K562 (cell line): ENCODE measurements around the gene ARHGEF4. TPM values are rescaled to one million over a fixed set of nuclear protein-coding genes. Genes with fewer than 3 reads are reported as not detected.

Experiments
- ATAC-seq: fragments of 200-7000 bp; cut with Tn5 transposase; 3 replicates; pipeline ENCODE4 v1.9.1; 2020; ENCODE audit warnings: moderate library complexity
- BruUV-seq: library from RNA; stranded (reverse); fragments of 400-500 nt; replicated peaks from 2 replicates; lab custom pipeline; 2021; lab: Mats Ljungman, UMichigan
- CTCF ChIA-PET: fragments of 300-600 bp; formaldehyde crosslinking; extraction: SDS; loops from one replicate; lab custom pipeline; 2021; ENCODE audit warnings: low intra/inter-chr PET ratio; lab: Yijun Ruan, JAX
- POLR2A ChIA-PET: fragments of 300-600, 350-650 bp; sonication (Branson Sonifier 250); formaldehyde crosslinking; extraction: SDS; loops from one replicate; lab custom pipeline; 2021; ENCODE audit warnings: antibody characterized with exemption, inconsistent platforms; lab: Yijun Ruan, JAX
- DNase-seq, 4 experiments: peaks; one replicate each; pipeline versions ENCODE4 v3.0.0 to v3.0.0-alpha.2; 2011 to 2018; ENCODE audit warnings: low spot score in 3 of 4, mixed read lengths in 3 of 4; ENCODE audit errors: extremely low read depth in 1 of 4
- FAIRE-seq: peaks from 2 replicates; lab custom pipeline; 2011; peaks lifted over from hg19 to GRCh38; lab: Jason Lieb, UNC
- H2AFZ ChIP-seq: 2 replicates; pipeline ENCODE4 v1.6.0; 2011; ENCODE audit warnings: low read depth, low read length, control low read depth, inconsistent platforms
- H3K27ac ChIP-seq: fragments of 200-600 bp; 3 replicates; pipeline ENCODE4 v1.8.0; 2011; ENCODE audit warnings: low read depth, mild to moderate bottlenecking, control low read depth, inconsistent platforms, low read length, moderate library complexity, mixed read lengths; ENCODE audit errors: extremely low read depth
- H3K27me3 ChIP-seq, 2 experiments: fragments of 300-600 bp in 1 of 2; 2 replicates in 1 of 2; 3 replicates in 1 of 2; pipeline versions ENCODE4 v1.6.0 to v1.8.0; 2011; ENCODE audit warnings: inconsistent platforms in 2 of 2, low read length in 2 of 2, mild to moderate bottlenecking in 1 of 2, mixed read lengths in 1 of 2, moderate library complexity in 1 of 2; ENCODE audit not compliant: control insufficient read depth in 2 of 2, insufficient read depth in 2 of 2
- H3K36me3 ChIP-seq: fragments of 300-600 bp; 3 replicates; pipeline ENCODE4 v1.8.0; 2011; ENCODE audit warnings: mild to moderate bottlenecking, low read length, inconsistent platforms; ENCODE audit not compliant: control insufficient read depth, insufficient read depth
- H3K4me1 ChIP-seq, 2 experiments: fragments of 200-600 bp in 1 of 2; replicated peaks in 1 of 2; 2 replicates in 1 of 2; 3 replicates in 1 of 2; pipeline versions ENCODE4 v1.5.1 to v1.8.0; 2011; ENCODE audit warnings: inconsistent platforms in 2 of 2, low read length in 2 of 2, mild to moderate bottlenecking in 1 of 2, mixed read lengths in 1 of 2, moderate library complexity in 1 of 2; ENCODE audit not compliant: control insufficient read depth in 2 of 2, insufficient read depth in 2 of 2
- H3K4me2 ChIP-seq: 2 replicates; pipeline ENCODE4 v1.6.1; 2011; ENCODE audit warnings: low read length, control low read depth, inconsistent platforms, mixed read lengths; ENCODE audit not compliant: insufficient read depth
- H3K4me3 ChIP-seq: fragments of 200-600 bp; sonication (generic), shearing (Covaris generic); 2 replicates; pipeline ENCODE4 v1.5.1; 2016; ENCODE audit warnings: control low read depth, inconsistent platforms
- H3K79me2 ChIP-seq: fragments of 200-600 bp; 3 replicates; pipeline ENCODE4 v1.8.0; 2011; ENCODE audit warnings: low read length, inconsistent platforms; ENCODE audit not compliant: control insufficient read depth, insufficient read depth
- H3K9ac ChIP-seq, 2 experiments: 2 replicates each; pipeline versions ENCODE4 v1.6.0 to v1.6.1; 2011; ENCODE audit warnings: low read depth in 2 of 2, low read length in 2 of 2, control low read depth in 1 of 2, inconsistent platforms in 1 of 2, mild to moderate bottlenecking in 1 of 2, mixed read lengths in 1 of 2; ENCODE audit not compliant: insufficient read depth in 1 of 2
- H3K9me1 ChIP-seq: one replicate; pipeline ENCODE4 v1.6.0; 2011; ENCODE audit warnings: inconsistent platforms, mild to moderate bottlenecking, low read length, moderate library complexity; ENCODE audit not compliant: control insufficient read depth, insufficient read depth
- H3K9me3 ChIP-seq: replicated peaks from 2 replicates; pipeline ENCODE4 v1.5.1; 2011; ENCODE audit warnings: low read depth, low read length, inconsistent platforms; ENCODE audit not compliant: control insufficient read depth, insufficient read depth
- H4K20me1 ChIP-seq: replicated peaks from 2 replicates; pipeline ENCODE4 v1.6.1; 2011; ENCODE audit warnings: low read length, inconsistent platforms, mixed read lengths; ENCODE audit not compliant: control insufficient read depth, insufficient read depth
- BCOR ChIP-seq: fragments of 450-650 bp; IDR thresholded peaks from 2 replicates; pipeline ENCODE4 v1.6.1; 2016
- E2F6 ChIP-seq, 2 experiments: IDR thresholded peaks; 2 replicates each; pipeline ENCODE4 v1.6.1; 2011; ENCODE audit warnings: borderline replicate concordance in 1 of 2, control low read depth in 1 of 2, low read depth in 1 of 2, low read length in 1 of 2, mild to moderate bottlenecking in 1 of 2, mixed read lengths in 1 of 2, moderate library complexity in 1 of 2; ENCODE audit not compliant: insufficient read depth in 1 of 2, insufficient read length in 1 of 2, poor library complexity in 1 of 2, severe bottlenecking in 1 of 2; ENCODE audit errors: extremely low read depth in 1 of 2
- EHMT2 ChIP-seq: fragments of 450-650 bp; IDR thresholded peaks from 2 replicates; pipeline ENCODE4 v1.6.1; 2018; ENCODE audit warnings: antibody characterized with exemption
- GABPA ChIP-seq: fragments of 200-800 bp; sonication (Bioruptor generic); conservative IDR thresholded peaks from 2 replicates; pipeline ENCODE4 v1.6.1; 2016; ENCODE audit warnings: low read depth, missing genetic modification characterization, missing compliant biosample characterization
- HIVEP1 ChIP-seq: fragments of 250-450 bp; sonication (Bioruptor Pico); IDR thresholded peaks from 2 replicates; pipeline ENCODE4 v1.4.0; 2020; ENCODE audit warnings: mild to moderate bottlenecking
- KAT2B ChIP-seq: IDR thresholded peaks from one replicate; pipeline ENCODE4 v1.6.1; 2012; ENCODE audit warnings: low read depth, mild to moderate bottlenecking, control low read depth, inconsistent platforms, low read length, moderate library complexity
- LCOR ChIP-seq: sonication (generic); formaldehyde crosslinking; IDR thresholded peaks from 2 replicates; pipeline ENCODE4 v1.8.0; 2022; ENCODE audit warnings: mild to moderate bottlenecking, missing genetic modification reagents
- RBFOX2 ChIP-seq: fragments of 200-400 bp; formaldehyde crosslinking; IDR thresholded peaks from 2 replicates; pipeline ENCODE4 v1.6.1; 2017; ENCODE audit warnings: low read depth, mild to moderate bottlenecking, low read length, moderate library complexity
- RHOXF2B ChIP-seq: fragments of 250-450 bp; sonication (Bioruptor Pico); conservative IDR thresholded peaks from 2 replicates; pipeline ENCODE4 v1.5.1; 2021
- TAF15 ChIP-seq: fragments of 200-400 bp; formaldehyde crosslinking; IDR thresholded peaks from 2 replicates; pipeline ENCODE4 v1.6.1; 2017; ENCODE audit warnings: mild to moderate bottlenecking, low read depth, low read length, moderate library complexity
- TBP ChIP-seq: optimal IDR thresholded peaks from 2 replicates; pipeline ENCODE3; 2011; ENCODE audit warnings: low read depth, low read length, improper control_type of control experiment
- ZNF398 ChIP-seq: fragments of 250-450 bp; sonication (Bioruptor Pico); IDR thresholded peaks from 2 replicates; pipeline ENCODE4 v1.8.0; 2021; ENCODE audit warnings: moderate library complexity, mild to moderate bottlenecking, inconsistent platforms
- ZNF41 ChIP-seq: fragments of 250-450 bp; sonication (Bioruptor Pico); conservative IDR thresholded peaks from 2 replicates; pipeline ENCODE4 v1.4.0; 2020; ENCODE audit warnings: mild to moderate bottlenecking
- WGBS: fragments of 100-300 bp; shearing (Covaris generic); methylation state at CpG from one replicate; pipeline ENCODE4 v1.1.6; 2016; ENCODE audit warnings: low coverage, mixed read lengths; ENCODE audit not compliant: insufficient coverage; ENCODE audit errors: missing lambda C conversion rate; 5-methylcytosine and 5-hydroxymethylcytosine counted together
- in situ Hi-C: fragments of 300-500 bp; cut with MboI; formaldehyde crosslinking; loops from 4 replicates; pipeline ENCODE4 v1.15.0; 2018; ENCODE audit warnings: inconsistent platforms, mixed read lengths
- intact Hi-C: fragments of 100-400 bp; cut with micrococcal nuclease; formaldehyde crosslinking; loops from 2 replicates; pipeline ENCODE4 v1.14.2; 2022
- polyA plus RNA-seq, 8 experiments: library from polyadenylated mRNA; depleted of rRNA in 4 of 8; stranded (reverse) in 5 of 8; unstranded in 3 of 8; fragments of >200 nt; fragmentation: Nextera tagmentation in 2 of 8; fragmentation: Illumina TruSeq in 1 of 8; extraction: Ambion mirVana in 2 of 8; extraction: Trizol in 1 of 8; gene quantifications; 2 replicates each; pipeline versions ENCODE4 v1.2.1 to v1.2.3, GENCODE V29; 2011 to 2014; ENCODE audit warnings: inconsistent platforms in 1 of 8, missing spikeins in 1 of 8
- total RNA-seq, 7 experiments: library from RNA; depleted of rRNA in 6 of 7; stranded (reverse); fragments of >200 nt in 6 of 7; fragmentation: Illumina TruSeq in 2 of 7; extraction: Trizol in 2 of 7; gene quantifications; 2 replicates each; pipeline versions ENCODE4 v1.2.1 to v1.2.3, GENCODE V29; 2011 to 2021; ENCODE audit warnings: low replicate concordance in 1 of 7

ARHGEF4 gene
- total and polyA plus RNA-seq, 9 of the 15 experiments (the other 6 are each of a cell fraction or from before 2014, with no cell fraction given), result not detected

- TF ChIP-seq E2F6 (IDR thresholded peaks at IDR 0.05; ENCODE audit: borderline replicate concordance in 1 of 2, extremely low read depth in 1 of 2, insufficient read depth in 1 of 2, insufficient read length in 1 of 2, low read depth in 1 of 2, low read length in 1 of 2, poor library complexity in 1 of 2, severe bottlenecking in 1 of 2), result no peak
- TF ChIP-seq EHMT2, result no peak
- no peak for TF ChIP-seq RBFOX2
- TF ChIP-seq GABPA (tag), result no peak
- TF ChIP-seq, all 486 proteins: peak for 0
These were observed 57.7 kb downstream of the ARHGEF4 start (continued) for GRCh38 chr2:130894326-130894942.

- TF ChIP-seq TAF15, result no peak
- TF ChIP-seq BCOR, result no peak
- TF ChIP-seq LCOR, result no peak
- no peak for TF ChIP-seq HIVEP1 (CRISPR knock-in tag)
- TF ChIP-seq KAT2B, result no peak
- TF ChIP-seq RHOXF2B (CRISPR knock-in tag), result no peak
- TF ChIP-seq ZNF398 (CRISPR knock-in tag), result no peak
- TF ChIP-seq ZNF41 (CRISPR knock-in tag), result no peak
- TF ChIP-seq TBP, result no peak
- ChIA-PET CTCF (no interaction called here), POLR2A (no interaction called here)
- Histone ChIP-seq H3K4me3 (no peak overlapping the region), H3K27ac (no peak overlapping the region), H3K4me2 (no peak overlapping the region), H3K36me3 (no peaks in the 10 kb centered on the region), H3K79me2 (no peaks in the 10 kb centered on the region), H2AFZ (no peak overlapping the region), H3K9me1 (no peaks in the 10 kb centered on the region), H3K27me3 (peaks cover 14 to 63% of the 10 kb centered on the region in 2 experiments), H3K9ac (no peak overlapping the region), H3K4me1 (no peaks in the 10 kb centered on the region), H3K9me3 (no peaks in the 10 kb centered on the region), H4K20me1 (no peaks in the 10 kb centered on the region)
- ATAC-seq (no peak), DNase-seq (no peak), FAIRE-seq (no peak)
- in situ Hi-C loops (no loop called here), intact Hi-C loops (no loop called here)
- no TSS peak for BruUV-seq
- 0% methylated on average over 7 of the region's 7 CpGs for WGBS
These were observed 60.1 kb downstream of the ARHGEF4 start for GRCh38 chr2:130896813-130897212.
